Panc1 (cell line): ENCODE results near the gene CNTROB. TPM values are rescaled to one million over a fixed set of nuclear protein-coding genes. Genes with fewer than 3 reads are reported as not detected.

ENCODE experiments used
- ATAC-seq: fragments of 200-7000 bp; cut with Tn5 transposase; 2 replicates; pipeline ENCODE4 v1.9.1; 2020; ENCODE audit warnings: mild to moderate bottlenecking, moderate library complexity
- BruUV-seq: library from RNA; stranded (reverse); fragments of 400-500 nt; replicated peaks from 2 replicates; lab custom pipeline; 2021; lab: Mats Ljungman, UMichigan
- CTCF ChIA-PET: fragments of 300-600 bp; sonication (Branson Sonifier 250); formaldehyde crosslinking; loops from one replicate; lab custom pipeline; 2022; ENCODE audit warnings: antibody characterized with exemption; lab: Charles Lee
- POLR2A ChIA-PET: fragments of 300-600 bp; sonication (Branson Sonifier 250); formaldehyde crosslinking; loops from one replicate; lab custom pipeline; 2022; ENCODE audit warnings: antibody characterized with exemption; lab: Charles Lee
- DNase-seq: peaks from one replicate; pipeline ENCODE4 v3.0.0-alpha.2; 2010; ENCODE audit warnings: low read depth, low spot score
- H3K27ac ChIP-seq: 2 replicates; pipeline ENCODE4 v1.5.1; 2011; ENCODE audit warnings: mild to moderate bottlenecking, low read length, inconsistent platforms
- H3K27me3 ChIP-seq: fragments of 200-500 bp; sonication (Bioruptor generic); 2 replicates; pipeline ENCODE4 v1.6.0; 2014; ENCODE audit warnings: low read length, inconsistent platforms; ENCODE audit not compliant: control insufficient read depth, insufficient read depth
- H3K36me3 ChIP-seq: fragments of 200-500 bp; sonication (Bioruptor generic); 2 replicates; pipeline ENCODE4 v1.5.1; 2014; ENCODE audit warnings: inconsistent platforms, mild to moderate bottlenecking, low read length, moderate library complexity; ENCODE audit not compliant: control insufficient read depth, insufficient read depth
- H3K4me1 ChIP-seq: 2 replicates; pipeline ENCODE4 v1.5.1; 2011; ENCODE audit warnings: inconsistent platforms, mild to moderate bottlenecking, low read length, moderate library complexity; ENCODE audit not compliant: control insufficient read depth, insufficient read depth
- H3K4me3 ChIP-seq, 2 experiments: 2 replicates each; pipeline ENCODE4 v1.5.1; 2011 to 2012; ENCODE audit warnings: low read depth in 2 of 2, low read length in 2 of 2, mild to moderate bottlenecking in 2 of 2, inconsistent platforms in 1 of 2, moderate library complexity in 1 of 2
- H3K9me3 ChIP-seq: fragments of 200-500 bp; sonication (Bioruptor generic); 2 replicates; pipeline ENCODE4 v1.5.1; 2014; ENCODE audit warnings: low read depth, mild to moderate bottlenecking, inconsistent platforms, low read length, moderate library complexity; ENCODE audit not compliant: control insufficient read depth, insufficient read depth
- CTCF ChIP-seq: fragments of 450-650 bp; IDR thresholded peaks from 2 replicates; pipeline ENCODE4 v1.5.1; 2017; ENCODE audit warnings: mild to moderate bottlenecking
- POLR2AphosphoS5 ChIP-seq: IDR thresholded peaks from 2 replicates; pipeline ENCODE4 v1.6.1; 2012; ENCODE audit warnings: mild to moderate bottlenecking, low read depth, low read length, moderate library complexity
- REST ChIP-seq, 2 experiments: IDR thresholded peaks; 2 replicates each; pipeline ENCODE4 v1.6.1; 2011 to 2012; ENCODE audit warnings: low read depth in 2 of 2, control low read depth in 1 of 2, low read length in 1 of 2, mild to moderate bottlenecking in 1 of 2, moderate library complexity in 1 of 2; ENCODE audit not compliant: insufficient read depth in 1 of 2
- SIN3A ChIP-seq: IDR thresholded peaks from 2 replicates; pipeline ENCODE4 v1.6.1; 2012; ENCODE audit warnings: low read depth, mild to moderate bottlenecking, low read length, moderate library complexity, borderline replicate concordance; ENCODE audit not compliant: insufficient read depth
- TCF7L2 ChIP-seq: IDR thresholded peaks from 2 replicates; pipeline ENCODE4 v1.6.1; 2011; ENCODE audit warnings: mild to moderate bottlenecking, low read depth, low read length, inconsistent platforms
- in situ Hi-C: cut with HindIII; loops from 2 replicates; pipeline ENCODE4 v1.10.0; 2016; ENCODE audit warnings: low sequenced_read_pairs, low pct_unique_long_range_greater_than_20kb
- intact Hi-C: fragments of 100-400 bp; cut with micrococcal nuclease; formaldehyde crosslinking; loops from one replicate; pipeline ENCODE4 v1.10.0; 2022; ENCODE audit not compliant: unreplicated experiment
- total RNA-seq: library from RNA; stranded (reverse); gene quantifications from one replicate; pipeline ENCODE4 v1.2.1, GENCODE V29; 2021; ENCODE audit not compliant: unreplicated experiment

Gene CNTROB
- total RNA-seq, 1 experiment from 2014 or later: 60.5 TPM

- 0 out of 2 replicates have a peak, but pooled peaks have one; percentile 18 for TF ChIP-seq SIN3A
- no peak for TF ChIP-seq POLR2AphosphoS5
- Histone ChIP-seq H3K36me3 (peaks cover 21% of the 10 kb centered on the region), H3K27ac (peak overlapping the region; percentile 98), H3K4me3 (peak overlapping the region; percentile 97 to 99), H3K4me1 (peaks cover 6% of the 10 kb centered on the region), H3K27me3 (no peaks in the 10 kb centered on the region), H3K9me3 (no peaks in the 10 kb centered on the region)
- in situ Hi-C loops: no loop called here
- TSS peak; percentile 93 for BruUV-seq
- POLR2A ChIA-PET: interaction anchor here (0.6 to 1.1 kb wide), 3 partner anchors 16 to 900 kb away, joined by 3 to 6 read pairs (median 3); partner anchors contain the start of gene POLR2A
- intact Hi-C loops: loop anchor here (2.0 kb wide), 1 partner anchor 34 kb away; no protein-coding TSS in a partner anchor
- ATAC-seq (peak; percentile 70), DNase-seq (no peak)
- CTCF ChIA-PET: interaction anchor here (0.5 to 0.9 kb wide), 4 partner anchors 40 to 92 kb away, joined by 3 to 4 read pairs (median 4); no protein-coding TSS in a partner anchor
These were observed 481 bp downstream of the CNTROB start for GRCh38 chr17:7932483-7932891.

- Histone ChIP-seq H3K4me3 (peak overlapping the region; percentile 97 to 99), H3K36me3 (peaks cover 21% of the 10 kb centered on the region), H3K27me3 (no peaks in the 10 kb centered on the region), H3K9me3 (no peaks in the 10 kb centered on the region), H3K4me1 (peaks cover 6% of the 10 kb centered on the region), H3K27ac (peak overlapping the region; percentile 98)
- DNase-seq (no peak), ATAC-seq (no peak)
- intact Hi-C loops: loop anchor here (2.0 kb wide), 1 partner anchor 34 kb away; no protein-coding TSS in a partner anchor
- in situ Hi-C loops: no loop called here
- POLR2A ChIA-PET: interaction anchor here (0.6 to 1.1 kb wide), 2 partner anchors 16 to 900 kb away, joined by 3 to 6 read pairs; no protein-coding TSS in a partner anchor
- no TSS peak for BruUV-seq
- no peak for TF ChIP-seq REST (IDR thresholded peaks at IDR 0.05; ENCODE audit: insufficient read depth in 1 of 2, low read depth in 2 of 2, low read length in 1 of 2)
- no peak for TF ChIP-seq SIN3A
- TF ChIP-seq POLR2AphosphoS5: no peak
- no peak for TF ChIP-seq TCF7L2
- TF ChIP-seq CTCF: no peak
- CTCF ChIA-PET: interaction anchor here (0.6 to 0.9 kb wide), 3 partner anchors 40 to 104 kb away, joined by 4 to 6 read pairs (median 4); no protein-coding TSS in a partner anchor
These were observed 943 bp downstream of the CNTROB start for GRCh38 chr17:7932949-7933348.

GRCh38 chr17:7935859-7936258 lies 3.9 kb downstream of the CNTROB start:
- POLR2A ChIA-PET: no interaction called here
- in situ Hi-C loops: no loop called here
- Histone ChIP-seq H3K27me3 (no peaks in the 10 kb centered on the region), H3K27ac (no peak overlapping the region), H3K36me3 (peaks cover 31% of the 10 kb centered on the region), H3K9me3 (no peaks in the 10 kb centered on the region), H3K4me3 (no peak overlapping the region), H3K4me1 (peaks cover 6% of the 10 kb centered on the region)
- DNase-seq (no peak), ATAC-seq (no peak)
- intact Hi-C loops: no loop called here
- TF ChIP-seq TCF7L2: no peak
- no peak for TF ChIP-seq POLR2AphosphoS5
- TF ChIP-seq REST (IDR thresholded peaks at IDR 0.05; ENCODE audit: insufficient read depth in 1 of 2, low read depth in 2 of 2, low read length in 1 of 2): no peak
- TF ChIP-seq CTCF: no peak
- TF ChIP-seq SIN3A: no peak
- CTCF ChIA-PET: no interaction called here
- BruUV-seq: no TSS peak
